DND-41 (cell line): ENCODE measurements around the gene EHMT1.

Source experiments
- ATAC-seq: fragments of 200-7000 bp; cut with Tn5 transposase; 3 replicates; pipeline ENCODE4 v1.9.1; 2021; ENCODE audit warnings: low read depth; ENCODE audit not compliant: insufficient read depth
- DNase-seq: peaks from one replicate; pipeline ENCODE4 v3.0.0-alpha.2; 2020
- H2AFZ ChIP-seq: 2 replicates; pipeline ENCODE4 v1.6.0; 2012; ENCODE audit warnings: low read depth, low read length
- H3K27ac ChIP-seq: 2 replicates; pipeline ENCODE4 v1.5.1; 2012; ENCODE audit warnings: low read length, inconsistent platforms
- H3K27me3 ChIP-seq: fragments of 200-600 bp; sonication (generic); 2 replicates; pipeline ENCODE4 v1.6.0; 2012; ENCODE audit warnings: low read length, mild to moderate bottlenecking, inconsistent platforms; ENCODE audit not compliant: insufficient read depth, poor library complexity
- H3K36me3 ChIP-seq: 2 replicates; pipeline ENCODE4 v1.5.1; 2012; ENCODE audit warnings: low read length, inconsistent platforms; ENCODE audit not compliant: insufficient read depth
- H3K4me1 ChIP-seq: 2 replicates; pipeline ENCODE4 v1.5.1; 2012; ENCODE audit warnings: mild to moderate bottlenecking, low read length; ENCODE audit not compliant: insufficient read depth
- H3K4me2 ChIP-seq: 2 replicates; pipeline ENCODE4 v1.6.0; 2012; ENCODE audit warnings: mild to moderate bottlenecking, moderate library complexity, low read length, inconsistent platforms; ENCODE audit not compliant: insufficient read depth
- H3K4me3 ChIP-seq, 2 experiments: fragments of 200-600 bp in 1 of 2; shearing (Covaris generic) in 1 of 2; 2 replicates each; pipeline ENCODE4 v1.5.1; 2012 to 2016; ENCODE audit warnings: inconsistent platforms in 2 of 2, low read length in 2 of 2, mild to moderate bottlenecking in 2 of 2, low read depth in 1 of 2, moderate library complexity in 1 of 2
- H3K79me2 ChIP-seq: 2 replicates; pipeline ENCODE4 v1.6.0; 2012; ENCODE audit warnings: low read length, inconsistent platforms; ENCODE audit not compliant: insufficient read depth
- H3K9ac ChIP-seq: 2 replicates; pipeline ENCODE4 v1.6.0; 2012; ENCODE audit warnings: low read depth, mild to moderate bottlenecking, inconsistent platforms, low read length, moderate library complexity
- H3K9me3 ChIP-seq: 2 replicates; pipeline ENCODE4 v1.5.1; 2012; ENCODE audit warnings: low read length, moderate library complexity, mild to moderate bottlenecking, inconsistent platforms; ENCODE audit not compliant: insufficient read depth, severe bottlenecking
- H4K20me1 ChIP-seq: 2 replicates; pipeline ENCODE4 v1.6.0; 2012; ENCODE audit warnings: low read length; ENCODE audit not compliant: insufficient read depth
- EZH2 ChIP-seq: IDR thresholded peaks from 3 replicates; pipeline ENCODE4 v1.6.1; 2012; ENCODE audit warnings: borderline replicate concordance, low read depth, mild to moderate bottlenecking, moderate library complexity, low read length, inconsistent platforms; ENCODE audit not compliant: severe bottlenecking
- TF ChIP-seq, protein P1 (sequence below): IDR thresholded peaks from 2 replicates; pipeline ENCODE4 v1.5.1; 2012; ENCODE audit warnings: borderline replicate concordance, low read length, moderate library complexity, mild to moderate bottlenecking; ENCODE audit not compliant: poor library complexity, severe bottlenecking; ENCODE audit errors: extremely low read depth

Gene EHMT1

DNA sequence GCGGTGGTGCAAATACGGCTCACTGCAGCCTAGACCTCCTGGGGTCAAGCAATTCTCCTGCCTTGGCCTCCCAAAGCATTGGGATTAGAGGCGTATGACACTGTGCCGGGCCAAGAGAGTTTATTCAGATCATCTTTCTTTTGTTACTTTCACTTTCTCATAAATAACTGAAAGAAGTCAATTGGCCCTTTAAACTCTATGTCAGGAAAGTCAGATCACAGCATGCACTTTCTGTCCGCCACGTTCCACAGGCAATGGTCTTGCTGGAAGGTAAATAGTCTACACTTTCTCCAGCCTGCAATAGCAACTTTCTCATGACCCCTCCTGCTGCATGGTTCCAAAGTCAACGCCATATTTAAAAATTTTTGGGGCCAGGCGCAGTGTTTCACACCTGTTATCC, 19.9 kb upstream of the EHMT1 start:
- no peak for TF ChIP-seq EZH2
- TF ChIP-seq, protein P1, sequence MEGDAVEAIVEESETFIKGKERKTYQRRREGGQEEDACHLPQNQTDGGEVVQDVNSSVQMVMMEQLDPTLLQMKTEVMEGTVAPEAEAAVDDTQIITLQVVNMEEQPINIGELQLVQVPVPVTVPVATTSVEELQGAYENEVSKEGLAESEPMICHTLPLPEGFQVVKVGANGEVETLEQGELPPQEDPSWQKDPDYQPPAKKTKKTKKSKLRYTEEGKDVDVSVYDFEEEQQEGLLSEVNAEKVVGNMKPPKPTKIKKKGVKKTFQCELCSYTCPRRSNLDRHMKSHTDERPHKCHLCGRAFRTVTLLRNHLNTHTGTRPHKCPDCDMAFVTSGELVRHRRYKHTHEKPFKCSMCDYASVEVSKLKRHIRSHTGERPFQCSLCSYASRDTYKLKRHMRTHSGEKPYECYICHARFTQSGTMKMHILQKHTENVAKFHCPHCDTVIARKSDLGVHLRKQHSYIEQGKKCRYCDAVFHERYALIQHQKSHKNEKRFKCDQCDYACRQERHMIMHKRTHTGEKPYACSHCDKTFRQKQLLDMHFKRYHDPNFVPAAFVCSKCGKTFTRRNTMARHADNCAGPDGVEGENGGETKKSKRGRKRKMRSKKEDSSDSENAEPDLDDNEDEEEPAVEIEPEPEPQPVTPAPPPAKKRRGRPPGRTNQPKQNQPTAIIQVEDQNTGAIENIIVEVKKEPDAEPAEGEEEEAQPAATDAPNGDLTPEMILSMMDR = no peak
- no peaks in the 10 kb centered on the region for H3K9me3 ChIP-seq
- no peak overlapping the region for H3K4me3 ChIP-seq
- no peak for DNase-seq
- no peak overlapping the region for H3K9ac ChIP-seq
- no peaks in the 10 kb centered on the region for H3K27me3 ChIP-seq
- H3K27ac ChIP-seq = no peak overlapping the region
- H2AFZ ChIP-seq = no peak overlapping the region
- no peaks in the 10 kb centered on the region for H3K36me3 ChIP-seq
- no peaks in the 10 kb centered on the region for H3K4me1 ChIP-seq
- no peaks in the 10 kb centered on the region for H4K20me1 ChIP-seq
- no peak overlapping the region for H3K4me2 ChIP-seq
- H3K79me2 ChIP-seq = no peaks in the 10 kb centered on the region
- ATAC-seq = no peak

DNA sequence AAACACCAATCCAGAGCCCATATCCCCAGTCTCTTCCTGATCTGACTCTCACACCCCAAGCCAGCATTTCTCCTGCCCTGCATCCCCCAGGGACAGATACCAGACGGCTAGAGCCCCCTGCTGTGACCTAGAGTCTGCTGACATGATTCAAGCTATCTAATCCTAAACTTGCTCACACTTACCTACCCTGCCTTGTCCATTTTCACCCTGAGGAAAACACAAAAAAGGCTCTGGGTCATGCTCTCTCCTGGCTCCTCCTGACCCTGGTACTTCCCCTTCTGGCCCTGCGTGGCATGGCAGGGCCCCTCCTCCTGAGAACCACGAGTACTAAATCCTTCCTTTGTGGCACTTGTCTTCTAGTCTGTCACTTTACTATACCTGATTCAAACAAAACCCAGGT, 16.1 kb upstream of the EHMT1 start:
- H3K9me3 ChIP-seq = no peaks in the 10 kb centered on the region
- no peak for DNase-seq
- H3K4me2 ChIP-seq = no peak overlapping the region
- H2AFZ ChIP-seq = no peak overlapping the region
- peaks cover 18% of the 10 kb centered on the region for H3K79me2 ChIP-seq
- no peak overlapping the region for H3K4me3 ChIP-seq
- H4K20me1 ChIP-seq = peaks cover 17% of the 10 kb centered on the region
- no peak for ATAC-seq
- H3K27me3 ChIP-seq = no peaks in the 10 kb centered on the region
- H3K27ac ChIP-seq = no peak overlapping the region
- no peaks in the 10 kb centered on the region for H3K36me3 ChIP-seq
- TF ChIP-seq, protein P1 = no peak
- TF ChIP-seq EZH2 = no peak
- no peak overlapping the region for H3K9ac ChIP-seq
- peaks cover 21% of the 10 kb centered on the region for H3K4me1 ChIP-seq

DNA sequence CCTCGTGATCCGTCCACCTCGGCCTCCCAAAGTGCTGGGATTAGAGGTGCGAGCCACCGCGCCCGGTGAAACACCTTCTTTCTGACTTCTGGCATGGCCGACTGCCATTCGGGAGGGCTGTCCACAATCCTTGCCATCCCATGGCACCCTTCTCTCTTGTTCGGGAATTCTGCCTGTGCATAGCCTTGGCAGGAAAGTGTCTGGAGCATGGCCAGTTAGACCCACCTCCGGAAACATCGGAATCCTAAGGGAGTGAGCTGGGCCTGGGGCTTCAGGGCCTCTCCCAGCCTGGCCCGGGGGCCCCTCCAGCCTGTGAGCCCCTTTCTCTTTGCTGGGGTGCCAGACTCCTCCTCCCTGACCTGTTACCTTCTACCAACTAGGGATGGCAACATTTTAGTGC, 14.9 kb upstream of the EHMT1 start:
- Histone ChIP-seq H3K27me3 (no peaks in the 10 kb centered on the region), H3K79me2 (peaks cover 21% of the 10 kb centered on the region), H3K4me1 (peaks cover 21% of the 10 kb centered on the region), H3K27ac (no peak overlapping the region), H3K9ac (no peak overlapping the region), H3K9me3 (no peaks in the 10 kb centered on the region), H3K4me3 (no peak overlapping the region), H3K4me2 (no peak overlapping the region), H3K36me3 (0 out of 2 replicates have a peak, but pooled peaks cover 2% of the 10 kb centered on the region), H4K20me1 (peaks cover 18% of the 10 kb centered on the region), H2AFZ (no peak overlapping the region)
- ATAC-seq (no peak), DNase-seq (no peak)
- TF ChIP-seq, protein P1 = no peak
- TF ChIP-seq EZH2 = no peak
